ENCODE measurements around the gene DTX1.

DTX1 gene

DNA sequence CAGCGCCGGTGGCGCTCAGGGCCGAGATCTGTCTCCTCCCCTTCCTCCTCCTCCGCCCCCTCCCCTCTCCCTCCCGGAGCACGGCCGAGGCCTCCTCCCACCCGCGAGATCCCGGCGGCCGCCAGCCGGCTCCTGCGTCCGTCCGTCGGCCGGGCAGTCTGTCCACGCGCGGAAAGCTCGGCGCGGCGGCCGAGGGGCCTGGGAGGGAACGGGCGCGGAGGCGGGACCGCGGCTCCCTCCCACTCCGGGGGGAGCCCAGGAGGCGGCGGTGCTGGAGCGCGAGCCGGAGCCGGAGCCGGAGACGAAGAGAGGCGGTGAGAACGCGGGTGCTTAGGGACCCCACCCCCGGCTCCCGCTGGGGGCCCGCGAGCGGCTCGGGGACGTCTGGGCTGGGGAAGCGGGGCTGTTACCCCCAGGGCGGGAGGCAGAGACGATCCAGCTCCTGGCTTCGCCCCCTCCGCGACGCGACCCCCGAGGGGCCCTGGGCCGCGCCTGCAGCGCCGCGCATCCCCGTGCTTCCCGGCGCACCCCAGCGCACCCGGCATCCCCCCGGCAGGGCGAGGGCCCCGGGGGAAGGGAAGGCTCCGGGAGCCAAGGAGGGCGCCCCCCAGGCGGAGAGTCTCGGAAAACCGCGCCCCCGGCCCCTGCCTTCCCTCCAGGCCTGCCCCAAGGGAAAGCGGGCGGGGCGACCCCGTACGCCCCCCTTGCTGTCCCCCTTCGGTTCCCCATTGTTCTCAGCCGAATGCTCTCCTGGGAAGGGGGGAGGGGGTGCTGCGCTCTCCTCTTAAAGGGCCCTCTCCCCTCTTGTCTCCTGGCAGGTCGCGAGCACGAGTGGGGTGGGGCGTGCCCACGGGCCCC lies at the start of gene DTX1:
Gene DTX1 (plus strand): TSS at position 100 of the 858 bp plus-strand sequence. CDS start 1,463 bp downstream, outside the sequence.
- no peaks in the 10 kb centered on the region for H3K9me3 ChIP-seq (ENCODE audit: low read depth, low read length)
- peak within 1 kb of the TSS; percentile 68 for H3K9ac ChIP-seq (ENCODE audit: insufficient read length)
- no peak for DNase-seq (ENCODE audit: low read depth, low spot score)
- no peak within 1 kb of the TSS for H3K27ac ChIP-seq
- TF ChIP-seq EZH2 (IDR thresholded peaks at IDR 0.05) = no peak
- no peak for TF ChIP-seq POLR2AphosphoS5 (IDR thresholded peaks at IDR 0.05; ENCODE audit: borderline replicate concordance, low read depth, low read length)
- TF ChIP-seq FOXP2 (optimal IDR thresholded peaks at IDR 0.05; ENCODE audit: control extremely low read depth, extremely low read length, insufficient read depth) = no peak
- H3K4me3 ChIP-seq = peak within 1 kb of the TSS; percentile 88
- H3K36me3 ChIP-seq (ENCODE audit: insufficient read depth, low read length) = no peaks in the 10 kb centered on the region

DNA sequence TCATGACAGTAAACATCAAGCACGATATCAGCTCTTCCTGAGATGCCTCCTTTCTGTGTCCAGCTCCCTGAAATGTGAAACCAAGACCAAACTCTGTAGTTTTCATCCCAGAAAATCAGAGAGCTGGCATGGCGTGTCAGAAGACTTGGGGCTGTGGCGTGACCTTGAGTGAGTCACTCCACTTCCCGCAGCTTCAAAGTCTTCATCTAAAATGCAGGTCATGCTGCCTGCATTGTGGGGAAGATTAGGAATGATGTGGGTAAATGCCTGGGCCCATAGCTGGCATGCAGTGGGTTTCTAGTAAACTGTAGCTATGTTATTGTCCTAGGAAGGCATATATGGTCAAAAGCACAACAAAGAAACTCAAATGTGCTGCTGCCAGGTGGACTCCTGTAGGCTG lies 49.4 kb upstream of the DTX1 start:
- no peaks in the 10 kb centered on the region for H3K9me3 ChIP-seq (ENCODE audit: low read depth, low read length)
- H3K9ac ChIP-seq (ENCODE audit: insufficient read length) = no peak overlapping the region
- no peaks in the 10 kb centered on the region for H3K36me3 ChIP-seq (ENCODE audit: insufficient read depth, low read length)
- H3K4me3 ChIP-seq = no peak overlapping the region
- DNase-seq (ENCODE audit: low read depth, low spot score) = no peak
- no peak overlapping the region for H3K27ac ChIP-seq
- no peak for TF ChIP-seq EZH2 (IDR thresholded peaks at IDR 0.05)
- no peak for TF ChIP-seq POLR2AphosphoS5 (IDR thresholded peaks at IDR 0.05; ENCODE audit: borderline replicate concordance, low read depth, low read length)
- TF ChIP-seq FOXP2 (optimal IDR thresholded peaks at IDR 0.05; ENCODE audit: control extremely low read depth, extremely low read length, insufficient read depth) = no peak

DNA sequence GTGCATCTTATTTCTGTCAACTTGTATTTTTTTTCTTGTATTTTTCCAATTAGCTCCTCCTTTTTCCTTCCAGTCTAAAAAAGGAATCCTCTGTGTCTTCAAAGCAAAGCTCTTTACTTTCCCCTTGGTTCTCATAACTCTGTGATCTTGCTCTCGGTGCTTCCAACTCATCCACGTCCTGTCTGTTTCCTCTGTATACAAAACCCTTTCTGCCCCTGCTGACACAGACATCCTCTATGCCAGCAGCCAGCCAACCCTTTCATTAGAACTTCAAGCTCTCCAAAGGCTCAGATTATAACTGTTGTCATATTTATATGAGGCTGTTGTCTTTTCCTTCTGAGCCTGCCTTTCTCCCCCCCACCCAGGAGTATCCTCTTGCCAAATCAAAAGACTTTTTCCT lies 45.8 kb upstream of the DTX1 start:
- no peaks in the 10 kb centered on the region for H3K36me3 ChIP-seq (ENCODE audit: insufficient read depth, low read length)
- TF ChIP-seq FOXP2 (optimal IDR thresholded peaks at IDR 0.05; ENCODE audit: control extremely low read depth, extremely low read length, insufficient read depth) (no peak), EZH2 (IDR thresholded peaks at IDR 0.05) (no peak), POLR2AphosphoS5 (IDR thresholded peaks at IDR 0.05; ENCODE audit: borderline replicate concordance, low read depth, low read length) (no peak)
- no peak overlapping the region for H3K27ac ChIP-seq
- H3K9ac ChIP-seq (ENCODE audit: insufficient read length) = no peak overlapping the region
- no peaks in the 10 kb centered on the region for H3K9me3 ChIP-seq (ENCODE audit: low read depth, low read length)
- no peak overlapping the region for H3K4me3 ChIP-seq
- no peak for DNase-seq (ENCODE audit: low read depth, low spot score)

DNA sequence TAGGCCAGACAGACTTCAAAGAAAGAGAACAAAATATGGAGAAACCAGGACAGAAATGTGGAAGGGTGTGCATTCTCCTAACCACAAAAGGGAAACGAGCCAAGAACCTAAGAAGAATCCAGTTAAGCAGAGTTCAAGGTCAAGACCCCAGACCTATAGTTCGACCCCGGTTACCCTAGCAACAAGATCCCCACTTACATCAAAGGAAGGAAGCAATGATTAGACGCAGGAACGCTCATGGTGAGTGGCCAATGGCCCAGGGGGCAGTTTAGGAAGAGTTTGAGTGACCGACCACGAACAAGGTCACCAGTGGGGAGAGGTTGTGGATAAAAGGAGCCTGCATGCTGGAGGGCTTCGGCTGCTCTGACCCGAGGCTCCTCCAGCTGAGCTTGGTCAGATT lies 42.0 kb upstream of the DTX1 start:
- H3K27ac ChIP-seq = no peak overlapping the region
- H3K36me3 ChIP-seq (ENCODE audit: insufficient read depth, low read length) = no peaks in the 10 kb centered on the region
- DNase-seq (ENCODE audit: low read depth, low spot score) = no peak
- H3K9ac ChIP-seq (ENCODE audit: insufficient read length) = no peak overlapping the region
- H3K9me3 ChIP-seq (ENCODE audit: low read depth, low read length) = no peaks in the 10 kb centered on the region
- TF ChIP-seq FOXP2 (optimal IDR thresholded peaks at IDR 0.05; ENCODE audit: control extremely low read depth, extremely low read length, insufficient read depth) = no peak
- H3K4me3 ChIP-seq = no peak overlapping the region

DNA sequence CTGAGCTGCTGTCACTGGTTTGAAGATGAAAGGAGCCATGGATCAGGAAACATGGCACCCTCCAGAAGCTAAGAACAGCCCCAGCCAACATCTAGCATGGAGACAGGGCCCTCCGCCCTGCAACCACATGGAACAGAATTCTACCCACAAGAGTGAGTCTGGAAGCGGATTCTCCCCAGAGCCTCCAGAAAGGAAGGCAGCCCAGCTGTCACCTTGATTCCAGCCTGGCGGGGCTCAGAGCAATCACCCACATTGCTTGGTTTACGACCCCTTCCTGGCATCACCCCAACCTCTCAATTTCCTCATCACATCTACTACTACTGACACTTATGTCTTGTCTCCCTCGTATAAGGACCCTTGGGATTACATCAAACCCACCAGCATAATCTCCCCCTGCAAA lies 39.7 kb upstream of the DTX1 start:
- no peak overlapping the region for H3K9ac ChIP-seq (ENCODE audit: insufficient read length)
- no peaks in the 10 kb centered on the region for H3K36me3 ChIP-seq (ENCODE audit: insufficient read depth, low read length)
- TF ChIP-seq EZH2 (IDR thresholded peaks at IDR 0.05) (no peak), POLR2AphosphoS5 (IDR thresholded peaks at IDR 0.05; ENCODE audit: borderline replicate concordance, low read depth, low read length) (no peak), FOXP2 (optimal IDR thresholded peaks at IDR 0.05; ENCODE audit: control extremely low read depth, extremely low read length, insufficient read depth) (no peak)
- DNase-seq (ENCODE audit: low read depth, low spot score) = no peak
- no peak overlapping the region for H3K27ac ChIP-seq
- no peaks in the 10 kb centered on the region for H3K9me3 ChIP-seq (ENCODE audit: low read depth, low read length)
- no peak overlapping the region for H3K4me3 ChIP-seq

DNA sequence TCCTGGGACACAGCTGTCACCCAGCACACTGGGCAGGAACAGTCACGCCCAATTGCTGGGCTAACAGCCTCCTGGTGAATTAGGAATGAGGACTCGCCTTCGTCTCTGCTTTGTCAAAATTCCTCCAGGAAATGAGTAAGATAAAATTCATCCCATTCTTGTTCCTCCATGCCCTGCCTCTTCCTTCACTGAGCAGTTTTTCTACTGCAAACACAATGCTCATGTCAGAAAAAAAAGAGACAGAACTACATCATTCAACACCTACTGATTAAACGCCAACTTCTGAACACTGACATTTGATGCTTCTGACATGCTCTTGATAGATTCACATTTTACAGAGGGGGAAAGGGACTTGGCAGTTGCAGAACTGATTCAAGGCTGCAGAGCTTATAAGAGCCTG lies 37.5 kb upstream of the DTX1 start:
- Histone ChIP-seq H3K27ac (no peak overlapping the region), H3K4me3 (no peak overlapping the region), H3K9ac (ENCODE audit: insufficient read length) (no peak overlapping the region), H3K36me3 (ENCODE audit: insufficient read depth, low read length) (no peaks in the 10 kb centered on the region), H3K9me3 (ENCODE audit: low read depth, low read length) (no peaks in the 10 kb centered on the region)
- no peak for DNase-seq (ENCODE audit: low read depth, low spot score)
- TF ChIP-seq EZH2 (IDR thresholded peaks at IDR 0.05) = no peak
- TF ChIP-seq FOXP2 (optimal IDR thresholded peaks at IDR 0.05; ENCODE audit: control extremely low read depth, extremely low read length, insufficient read depth) = no peak
- no peak for TF ChIP-seq POLR2AphosphoS5 (IDR thresholded peaks at IDR 0.05; ENCODE audit: borderline replicate concordance, low read depth, low read length)

DNA sequence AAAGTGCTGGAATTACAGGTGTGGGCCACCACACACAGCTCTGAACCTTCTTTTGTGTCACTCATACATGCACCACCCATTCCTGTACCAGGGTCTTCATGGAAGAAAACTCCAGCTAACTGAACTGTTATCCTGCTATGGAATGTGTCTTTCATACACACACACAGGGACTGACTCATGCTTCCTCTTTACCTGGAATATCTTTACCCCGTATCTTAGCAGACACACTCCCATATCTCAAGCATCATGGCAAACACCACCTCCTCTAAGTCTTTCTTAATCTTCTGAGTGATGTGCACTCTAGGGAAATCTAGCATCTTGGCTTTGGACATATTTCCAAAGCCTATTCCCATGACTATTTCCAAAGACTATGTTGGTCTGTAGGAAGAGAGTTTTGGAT lies 35.0 kb upstream of the DTX1 start:
- Histone ChIP-seq H3K27ac (no peak overlapping the region), H3K36me3 (ENCODE audit: insufficient read depth, low read length) (no peaks in the 10 kb centered on the region), H3K4me3 (no peak overlapping the region), H3K9ac (ENCODE audit: insufficient read length) (no peak overlapping the region), H3K9me3 (ENCODE audit: low read depth, low read length) (no peaks in the 10 kb centered on the region)
- TF ChIP-seq FOXP2 (optimal IDR thresholded peaks at IDR 0.05; ENCODE audit: control extremely low read depth, extremely low read length, insufficient read depth) (no peak), EZH2 (IDR thresholded peaks at IDR 0.05) (no peak)
- no peak for DNase-seq (ENCODE audit: low read depth, low spot score)

DNA sequence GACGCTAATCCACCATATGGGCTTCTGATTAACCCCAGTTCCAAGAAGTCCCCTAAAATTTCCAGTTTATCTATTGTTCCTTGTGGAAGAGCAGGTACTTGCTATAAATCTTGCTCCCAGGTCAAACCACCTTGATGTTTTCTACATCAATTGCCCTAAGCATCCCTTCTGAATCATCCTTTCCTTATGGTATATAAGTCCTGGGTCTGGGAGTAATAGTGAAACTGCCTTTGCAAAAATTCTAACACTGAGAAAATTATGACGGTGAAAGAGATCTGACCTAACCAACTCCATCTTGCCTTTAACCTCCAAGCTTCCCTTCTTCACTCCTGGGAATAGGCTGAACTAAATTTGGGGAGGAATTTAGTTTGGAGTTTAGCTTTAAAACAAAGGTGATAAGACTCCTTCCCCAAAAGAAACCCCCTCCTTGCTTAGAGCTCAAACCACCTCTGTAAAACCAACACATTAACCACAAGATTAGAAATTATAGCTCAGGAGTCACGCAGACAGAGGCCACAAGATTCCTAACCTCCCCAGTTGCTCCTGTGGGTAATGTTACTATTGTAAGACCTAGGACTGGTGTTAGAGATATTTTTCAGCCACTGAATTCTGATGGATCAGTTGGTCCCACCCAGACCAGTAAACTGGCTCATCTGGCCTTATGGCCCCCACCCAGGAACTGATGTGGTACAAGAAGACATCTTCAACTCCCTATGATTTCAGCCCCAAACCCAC lies 33.8 kb upstream of the DTX1 start:
- Histone ChIP-seq H3K9me3 (ENCODE audit: low read depth, low read length) (no peaks in the 10 kb centered on the region), H3K9ac (ENCODE audit: insufficient read length) (no peak overlapping the region), H3K4me3 (no peak overlapping the region), H3K27ac (no peak overlapping the region), H3K36me3 (ENCODE audit: insufficient read depth, low read length) (no peaks in the 10 kb centered on the region)
- no peak for DNase-seq (ENCODE audit: low read depth, low spot score)
- TF ChIP-seq EZH2 (IDR thresholded peaks at IDR 0.05) = no peak
- no peak for TF ChIP-seq POLR2AphosphoS5 (IDR thresholded peaks at IDR 0.05; ENCODE audit: borderline replicate concordance, low read depth, low read length)
- no peak for TF ChIP-seq FOXP2 (optimal IDR thresholded peaks at IDR 0.05; ENCODE audit: control extremely low read depth, extremely low read length, insufficient read depth)
